ENCODE measurements around the gene NEK7. TPM values are rescaled to one million over a fixed set of nuclear protein-coding genes. Genes with fewer than 3 reads are reported as not detected.
A peak's percentile ranks its signal among the peaks of the same experiment; 100 is the strongest.

NEK7 gene
- total and polyA plus RNA-seq, 9 donors: 29.0 to 49.6 (median 35.2) TPM

DNA sequence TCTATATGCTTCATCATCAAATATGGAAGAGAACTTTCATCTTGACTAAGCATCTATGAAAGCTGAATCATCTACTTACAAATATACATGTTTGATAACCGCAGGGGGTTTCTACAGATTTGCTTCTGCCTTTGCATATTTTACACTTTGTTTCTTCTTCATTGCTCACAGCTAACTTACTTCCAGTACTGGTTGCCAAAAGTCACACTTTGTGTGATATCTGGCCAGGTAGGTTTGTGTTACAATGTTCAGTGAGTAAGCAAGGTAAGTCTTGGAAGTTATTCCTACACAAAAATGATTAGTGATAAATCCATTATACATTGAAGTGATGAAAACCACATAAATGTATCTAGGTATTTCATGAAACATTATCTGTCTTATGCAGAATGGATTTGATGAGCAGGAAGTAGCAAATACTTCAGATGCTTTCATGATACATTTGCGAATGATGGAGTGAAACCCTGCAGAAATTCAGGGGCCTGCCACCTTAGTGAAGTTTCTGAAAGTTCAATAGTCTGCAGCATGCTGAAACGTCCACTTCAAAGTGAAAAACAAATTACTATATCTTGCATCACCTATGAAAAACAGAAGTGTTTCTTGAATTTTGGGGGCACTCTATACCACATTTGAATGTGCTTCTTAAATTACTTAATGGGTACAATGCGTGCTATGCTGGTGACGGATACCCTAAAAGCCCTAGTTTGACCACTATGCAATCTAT lies 196.3 kb downstream of the NEK7 start:
- no peak for DNase-seq
- Histone ChIP-seq H3K27ac (ENCODE audit: low read length) (no peak overlapping the region), H3K4me1 (ENCODE audit: control insufficient read depth, insufficient read depth, low read length) (no peaks in the 10 kb centered on the region), H3K4me3 (ENCODE audit: low read length) (no peak overlapping the region), H3K27me3 (ENCODE audit: control insufficient read depth, insufficient read depth, low read length) (no peaks in the 10 kb centered on the region), H3K9me3 (replicated peaks; ENCODE audit: control insufficient read depth, low read depth, low read length) (no peaks in the 10 kb centered on the region), H3K36me3 (ENCODE audit: control insufficient read depth, insufficient read depth, low read length) (no peaks in the 10 kb centered on the region)
- WGBS (ENCODE audit: insufficient coverage): 70% methylated on average over 2 of the region's 5 CpGs

DNA sequence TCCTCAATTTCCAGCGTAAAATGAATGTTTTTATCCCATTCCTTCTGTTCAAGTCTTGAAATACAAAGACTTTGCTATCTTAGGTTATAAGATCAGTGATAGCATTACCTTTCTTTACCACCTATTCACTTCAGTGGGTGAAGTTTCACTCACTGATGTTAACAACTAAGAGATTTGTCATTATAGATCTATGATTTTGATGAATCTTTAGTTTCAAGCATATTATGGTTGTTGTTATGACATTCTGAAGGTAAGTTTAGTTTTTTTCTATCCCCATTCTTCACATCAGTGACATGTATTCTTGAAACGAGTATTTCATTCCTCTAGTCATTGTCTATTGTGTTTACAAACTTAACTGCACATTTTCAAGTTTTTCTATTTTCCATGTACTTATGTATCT lies 201.1 kb downstream of the NEK7 start:
- no peak for DNase-seq
- no peak overlapping the region for H3K27ac ChIP-seq (ENCODE audit: low read length)
- WGBS (ENCODE audit: insufficient coverage): no CpG with 5 or more reads among the region's 2 CpGs

DNA sequence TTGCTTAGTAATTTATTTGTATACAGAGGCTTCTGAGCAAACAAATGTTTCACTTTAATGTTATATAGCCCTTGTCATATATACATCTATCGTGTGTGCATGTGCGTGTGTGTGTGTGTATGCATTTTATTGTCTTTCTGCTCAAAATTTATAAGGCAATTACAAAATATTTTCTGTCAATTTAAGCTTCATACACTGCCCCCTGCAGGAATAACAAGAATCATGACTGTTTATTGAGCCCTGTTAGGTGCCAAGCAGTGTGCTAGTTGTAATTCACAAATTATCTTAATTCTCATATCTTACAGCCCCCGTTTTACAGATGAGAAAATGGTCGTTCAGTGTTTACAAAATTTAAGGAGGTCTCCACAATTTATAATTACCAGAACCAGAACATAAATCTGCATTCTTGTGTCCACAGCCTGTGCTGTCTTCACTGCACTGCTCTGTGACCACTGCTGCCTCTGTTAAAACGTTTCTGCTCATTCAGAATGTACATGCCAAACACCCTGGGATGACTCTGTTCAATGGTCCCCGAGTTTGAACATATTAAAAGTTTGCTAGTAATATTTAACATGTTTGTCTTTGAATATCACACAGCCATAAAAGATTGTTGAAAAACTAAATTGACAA lies 202.3 kb downstream of the NEK7 start:
- no peaks in the 10 kb centered on the region for H3K27me3 ChIP-seq (ENCODE audit: control insufficient read depth, insufficient read depth, low read length)
- no peaks in the 10 kb centered on the region for H3K36me3 ChIP-seq (ENCODE audit: control insufficient read depth, insufficient read depth, low read length)
- H3K27ac ChIP-seq (ENCODE audit: low read length): no peak overlapping the region
- no CpG with 5 or more reads among the region's 6 CpGs for WGBS (ENCODE audit: insufficient coverage)
- no peak overlapping the region for H3K4me3 ChIP-seq (ENCODE audit: low read length)
- H3K9me3 ChIP-seq (replicated peaks; ENCODE audit: control insufficient read depth, low read depth, low read length): no peaks in the 10 kb centered on the region
- no peaks in the 10 kb centered on the region for H3K4me1 ChIP-seq (ENCODE audit: control insufficient read depth, insufficient read depth, low read length)
- DNase-seq: peak; percentile 8

More for the DNA sequence above, 201.1 kb downstream of the NEK7 start:
- no peaks in the 10 kb centered on the region for H3K27me3 ChIP-seq (ENCODE audit: control insufficient read depth, insufficient read depth, low read length)
- H3K4me1 ChIP-seq (ENCODE audit: control insufficient read depth, insufficient read depth, low read length): no peaks in the 10 kb centered on the region
- H3K36me3 ChIP-seq (ENCODE audit: control insufficient read depth, insufficient read depth, low read length): no peaks in the 10 kb centered on the region
- H3K9me3 ChIP-seq (replicated peaks; ENCODE audit: control insufficient read depth, low read depth, low read length): no peaks in the 10 kb centered on the region
- H3K4me3 ChIP-seq (ENCODE audit: low read length): no peak overlapping the region

DNA sequence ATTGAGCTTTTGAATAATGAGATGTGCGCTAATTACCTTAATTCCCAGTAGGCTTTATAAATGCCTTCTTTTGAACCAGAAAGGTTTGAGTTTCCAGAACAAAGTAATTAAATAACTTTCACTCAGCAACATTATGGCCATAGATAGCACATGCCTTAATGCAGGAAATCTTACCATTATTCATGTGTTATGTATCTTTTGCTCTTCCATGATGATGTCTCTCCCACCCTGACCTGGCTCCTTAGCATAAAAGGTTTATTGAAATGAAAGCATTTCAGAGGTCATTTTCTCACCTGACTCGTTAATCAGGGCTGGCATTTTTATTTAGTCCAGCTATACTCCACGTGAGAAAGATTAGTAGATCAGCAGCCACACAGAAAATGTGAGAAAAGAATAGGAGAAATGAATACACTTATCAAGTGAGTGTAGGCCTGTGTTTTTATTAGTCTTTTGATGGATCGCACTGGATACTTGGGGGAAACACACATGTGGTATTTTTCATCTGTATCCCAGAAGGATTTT lies 203.5 kb downstream of the NEK7 start:
- no peak overlapping the region for H3K27ac ChIP-seq (ENCODE audit: low read length)
- WGBS (ENCODE audit: insufficient coverage): no CpG with 5 or more reads among the region's 4 CpGs
- no peak for DNase-seq

DNA sequence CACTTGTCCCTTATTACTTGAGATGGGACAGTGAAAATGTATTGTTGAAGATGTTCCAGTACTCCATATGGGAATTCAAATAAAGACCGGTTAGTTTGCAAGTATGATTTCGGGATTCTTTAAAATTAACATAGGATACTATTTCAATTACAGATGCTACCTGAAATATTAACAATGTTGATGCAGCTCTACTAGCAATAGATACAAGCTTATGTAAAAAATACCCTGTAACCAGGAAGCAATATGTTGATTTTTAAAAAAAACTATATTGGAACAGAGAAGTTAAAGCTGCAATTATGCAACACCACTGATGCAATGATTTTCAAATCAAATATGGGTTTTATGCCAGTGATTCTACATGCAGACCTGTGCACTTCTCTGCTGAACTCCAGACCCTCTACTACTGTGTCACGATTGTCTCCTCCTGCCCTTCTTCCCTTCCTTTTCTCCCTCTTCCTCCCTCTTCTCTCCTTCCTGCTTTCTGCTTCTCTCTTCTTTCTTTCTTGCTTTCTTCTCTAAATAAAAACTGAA lies 204.5 kb downstream of the NEK7 start:
- Histone ChIP-seq H3K9me3 (replicated peaks; ENCODE audit: control insufficient read depth, low read depth, low read length) (no peaks in the 10 kb centered on the region), H3K36me3 (ENCODE audit: control insufficient read depth, insufficient read depth, low read length) (no peaks in the 10 kb centered on the region), H3K4me1 (ENCODE audit: control insufficient read depth, insufficient read depth, low read length) (no peaks in the 10 kb centered on the region), H3K4me3 (ENCODE audit: low read length) (no peak overlapping the region), H3K27me3 (ENCODE audit: control insufficient read depth, insufficient read depth, low read length) (no peaks in the 10 kb centered on the region), H3K27ac (ENCODE audit: low read length) (no peak overlapping the region)
- WGBS (ENCODE audit: insufficient coverage): 67% methylated on average over 1 of the region's 3 CpGs
- DNase-seq: no peak

More for the DNA sequence above, 203.5 kb downstream of the NEK7 start:
- no peaks in the 10 kb centered on the region for H3K4me1 ChIP-seq (ENCODE audit: control insufficient read depth, insufficient read depth, low read length)
- H3K36me3 ChIP-seq (ENCODE audit: control insufficient read depth, insufficient read depth, low read length): no peaks in the 10 kb centered on the region
- H3K4me3 ChIP-seq (ENCODE audit: low read length): no peak overlapping the region
- H3K27me3 ChIP-seq (ENCODE audit: control insufficient read depth, insufficient read depth, low read length): no peaks in the 10 kb centered on the region
- no peaks in the 10 kb centered on the region for H3K9me3 ChIP-seq (replicated peaks; ENCODE audit: control insufficient read depth, low read depth, low read length)

DNA sequence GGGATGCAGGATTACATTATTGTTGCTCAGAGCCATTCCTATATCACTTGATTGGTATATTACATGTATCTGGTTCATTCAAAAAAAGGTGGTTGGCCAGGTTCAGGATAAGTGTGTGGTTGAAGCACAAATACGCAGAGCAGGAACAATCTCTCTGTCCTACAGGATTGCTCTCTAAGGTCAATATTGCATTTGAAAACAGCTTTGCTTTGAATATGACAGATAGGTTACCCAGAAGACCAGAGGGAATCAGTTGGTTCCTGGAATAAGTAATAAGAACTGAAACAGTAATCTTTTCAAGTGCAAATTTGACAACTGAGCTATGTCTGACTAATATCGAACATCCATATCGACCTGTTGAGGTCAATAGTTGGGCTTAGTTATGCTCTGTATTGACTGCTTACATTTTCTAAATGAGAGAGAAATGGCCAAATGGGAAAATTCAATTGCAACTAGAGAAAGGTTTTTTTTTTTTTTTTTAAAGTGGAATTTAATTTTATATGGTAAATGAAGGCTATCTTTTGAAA lies 206.9 kb downstream of the NEK7 start:
- Histone ChIP-seq H3K4me1 (ENCODE audit: control insufficient read depth, insufficient read depth, low read length) (no peaks in the 10 kb centered on the region), H3K27ac (ENCODE audit: low read length) (no peak overlapping the region), H3K36me3 (ENCODE audit: control insufficient read depth, insufficient read depth, low read length) (no peaks in the 10 kb centered on the region), H3K9me3 (replicated peaks; ENCODE audit: control insufficient read depth, low read depth, low read length) (no peaks in the 10 kb centered on the region), H3K4me3 (ENCODE audit: low read length) (no peak overlapping the region), H3K27me3 (ENCODE audit: control insufficient read depth, insufficient read depth, low read length) (no peaks in the 10 kb centered on the region)
- no peak for DNase-seq
- 95% methylated on average over 2 of the region's 3 CpGs for WGBS (ENCODE audit: insufficient coverage)

DNA sequence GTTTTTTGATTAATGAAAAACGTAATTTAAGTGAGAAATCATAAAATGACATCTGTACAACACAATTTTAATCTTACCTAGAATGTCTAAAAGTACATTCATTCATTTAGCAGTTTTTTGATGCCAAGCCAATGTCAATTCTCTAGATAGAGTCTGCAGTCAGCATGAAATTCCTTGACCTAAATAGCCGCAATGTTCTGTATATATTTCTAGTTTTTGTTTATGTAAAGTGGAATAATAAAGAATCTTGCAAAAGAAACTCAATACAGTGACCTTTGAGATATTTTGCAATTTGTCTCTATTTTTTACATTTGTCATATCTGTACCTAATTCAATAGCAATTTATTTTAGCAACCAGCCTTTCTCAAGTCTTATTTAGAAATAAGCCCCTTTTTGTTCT lies 207.7 kb downstream of the NEK7 start:
- Histone ChIP-seq H3K36me3 (ENCODE audit: control insufficient read depth, insufficient read depth, low read length) (no peaks in the 10 kb centered on the region), H3K4me3 (ENCODE audit: low read length) (no peak overlapping the region), H3K4me1 (ENCODE audit: control insufficient read depth, insufficient read depth, low read length) (no peaks in the 10 kb centered on the region), H3K27me3 (ENCODE audit: control insufficient read depth, insufficient read depth, low read length) (no peaks in the 10 kb centered on the region), H3K27ac (ENCODE audit: low read length) (no peak overlapping the region), H3K9me3 (replicated peaks; ENCODE audit: control insufficient read depth, low read depth, low read length) (no peaks in the 10 kb centered on the region)
- whole genome bisulfite sequencing (ENCODE audit: insufficient coverage): no CpG with 5 or more reads among the region's 2 CpGs
- DNase-seq: peak; percentile 22

DNA sequence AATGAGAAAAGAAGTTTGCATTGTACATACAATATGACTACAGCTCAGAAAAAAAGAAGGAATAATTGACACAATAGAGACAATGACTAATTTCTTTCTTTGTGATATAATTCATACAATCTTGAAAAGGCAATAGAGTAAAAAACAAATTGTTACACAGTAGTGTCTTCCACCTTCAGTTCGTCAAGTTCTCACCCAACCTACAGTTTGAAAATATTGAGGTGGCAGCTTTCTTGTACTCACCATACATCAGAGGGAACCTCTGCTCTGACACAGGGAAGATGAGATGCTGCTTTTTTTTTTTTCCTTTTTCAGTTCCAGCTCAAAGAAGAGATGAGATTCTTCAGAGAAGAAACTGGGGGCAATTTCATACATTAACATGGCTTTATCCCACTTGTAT lies 210.5 kb downstream of the NEK7 start:
- Histone ChIP-seq H3K27me3 (ENCODE audit: control insufficient read depth, insufficient read depth, low read length) (no peaks in the 10 kb centered on the region), H3K36me3 (ENCODE audit: control insufficient read depth, insufficient read depth, low read length) (no peaks in the 10 kb centered on the region), H3K27ac (ENCODE audit: low read length) (no peak overlapping the region), H3K9me3 (replicated peaks; ENCODE audit: control insufficient read depth, low read depth, low read length) (no peaks in the 10 kb centered on the region), H3K4me1 (ENCODE audit: control insufficient read depth, insufficient read depth, low read length) (no peaks in the 10 kb centered on the region), H3K4me3 (ENCODE audit: low read length) (no peak overlapping the region)
- DNase-seq: no peak
- no CpG with 5 or more reads among the region's 1 CpG for WGBS (ENCODE audit: insufficient coverage)

DNA sequence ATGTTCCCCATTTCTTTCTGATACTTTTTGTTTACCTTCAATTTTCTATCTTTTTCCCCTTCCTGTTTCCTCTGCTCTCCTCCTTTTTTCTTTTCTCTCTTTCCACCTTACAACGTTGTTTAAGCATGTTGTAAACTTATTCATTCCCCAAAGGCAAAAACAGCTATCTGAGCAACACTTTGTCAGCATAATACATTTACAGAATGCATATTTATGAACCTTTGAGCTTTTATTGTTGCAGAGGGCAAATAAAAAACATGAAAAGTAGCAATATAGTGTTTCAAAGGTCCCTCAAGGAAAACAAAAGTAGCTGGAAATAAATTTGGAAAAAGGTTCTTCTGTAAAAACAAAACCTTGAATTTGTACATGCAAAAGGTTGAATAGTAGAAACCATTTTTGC lies 214.2 kb downstream of the NEK7 start:
- H3K36me3 ChIP-seq (ENCODE audit: control insufficient read depth, insufficient read depth, low read length): no peaks in the 10 kb centered on the region
- no CpG with 5 or more reads among the region's 1 CpG for WGBS (ENCODE audit: insufficient coverage)

More for the DNA sequence above, 214.2 kb downstream of the NEK7 start:
- no peak overlapping the region for H3K4me3 ChIP-seq (ENCODE audit: low read length)
- no peak for DNase-seq
- H3K27me3 ChIP-seq (ENCODE audit: control insufficient read depth, insufficient read depth, low read length): no peaks in the 10 kb centered on the region
- H3K9me3 ChIP-seq (replicated peaks; ENCODE audit: control insufficient read depth, low read depth, low read length): no peaks in the 10 kb centered on the region
- H3K4me1 ChIP-seq (ENCODE audit: control insufficient read depth, insufficient read depth, low read length): no peaks in the 10 kb centered on the region
- H3K27ac ChIP-seq (ENCODE audit: low read length): no peak overlapping the region

Data from muscle of leg (tissue), 11 donors.